ENCODE measurements around the gene HDAC9. TPM values are rescaled to one million over a fixed set of nuclear protein-coding genes. Genes with fewer than 3 reads are reported as not detected.

The HDAC9 gene
- total RNA-seq, 1 experiment from 2014 or later = 7.7 TPM

DNA sequence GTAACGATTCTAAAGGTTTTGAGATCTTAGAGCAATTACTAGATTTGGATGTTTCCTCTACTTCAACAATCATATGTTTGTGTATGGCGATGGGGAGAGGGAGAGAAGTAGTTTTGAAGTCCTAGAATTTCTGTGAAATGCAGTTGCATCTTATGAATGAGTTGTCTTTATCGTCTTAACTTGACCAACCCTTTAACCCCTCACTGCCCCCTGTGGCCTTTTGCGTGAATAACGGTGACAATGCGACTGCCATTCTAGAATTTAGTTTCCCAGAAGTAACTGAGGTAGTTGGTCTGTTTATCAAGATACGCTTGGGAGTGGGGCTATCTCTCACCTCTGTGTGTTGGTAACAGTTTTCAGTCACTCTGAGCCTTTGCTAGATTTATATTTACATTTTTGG lies 204.6 kb downstream of the HDAC9 start:
- Histone ChIP-seq H4K5ac (ENCODE audit: insufficient read length, low read depth, low read length) (no peak overlapping the region), H3K23me2 (ENCODE audit: insufficient read length, low read depth, low read length, poor library complexity, severe bottlenecking) (no peaks in the 10 kb centered on the region), H3K27me3 (ENCODE audit: insufficient read depth, low read length) (no peaks in the 10 kb centered on the region), H2BK5ac (ENCODE audit: insufficient read length, low read length) (no peak overlapping the region), H4K91ac (ENCODE audit: insufficient read length, low read depth, low read length) (no peak overlapping the region), H2AFZ (ENCODE audit: low read length) (no peak overlapping the region), H3K27ac (ENCODE audit: insufficient read length, low read depth, low read length) (no peak overlapping the region), H2BK12ac (ENCODE audit: insufficient read length, low read depth, low read length) (no peak overlapping the region), H2BK20ac (ENCODE audit: low read depth, low read length, poor library complexity, severe bottlenecking) (no peak overlapping the region), H3K9me3 (ENCODE audit: control insufficient read depth, low read depth, low read length) (no peaks in the 10 kb centered on the region), H4K20me1 (ENCODE audit: control insufficient read depth, insufficient read depth, insufficient read length) (no peaks in the 10 kb centered on the region), H3T11ph (ENCODE audit: low read length) (no peak overlapping the region), H3K79me2 (ENCODE audit: insufficient read depth, low read length) (no peaks in the 10 kb centered on the region), H3K9ac (ENCODE audit: extremely low read depth, insufficient read length, low read length) (no peak overlapping the region), H2AK5ac (ENCODE audit: insufficient read length, low read length) (no peak overlapping the region), H2BK120ac (ENCODE audit: low read depth, low read length, poor library complexity, severe bottlenecking) (no peak overlapping the region), H3K4me2 (ENCODE audit: insufficient read depth, insufficient read length, low read length) (no peak overlapping the region), H3K4me1 (ENCODE audit: insufficient read depth, low read length) (no peaks in the 10 kb centered on the region), H4K8ac (replicated peaks; ENCODE audit: insufficient read length, low read depth, low read length) (no peak overlapping the region), H3K56ac (ENCODE audit: insufficient read length, low read depth, low read length) (no peak overlapping the region), H2BK15ac (ENCODE audit: low read depth, low read length) (no peak overlapping the region), H3K4ac (ENCODE audit: low read depth, low read length) (no peak overlapping the region), H3K79me1 (ENCODE audit: insufficient read depth, low read depth, low read length, poor library complexity, severe bottlenecking) (no peaks in the 10 kb centered on the region), H3K18ac (ENCODE audit: insufficient read length, low read depth, low read length) (no peak overlapping the region), H3K14ac (ENCODE audit: insufficient read depth, low read length) (no peak overlapping the region), H3K23ac (ENCODE audit: insufficient read length, low read depth, low read length) (no peak overlapping the region)
- Mint-ChIP-seq H3K4me3 (no peak overlapping the region), H3K4me1 (no peaks in the 10 kb centered on the region), H3K36me3 (ENCODE audit: insufficient read depth in 1 of 3, low read depth in 3 of 3) (no peaks in the 10 kb centered on the region), H3K27ac (no peak overlapping the region), H3K9me3 (no peaks in the 10 kb centered on the region), H3K27me3 (ENCODE audit: low read depth) (no peaks in the 10 kb centered on the region)
- peak; percentile 54 for DNase-seq
- no CpG with 5 or more reads among the region's 7 CpGs for WGBS (ENCODE audit: extremely low coverage, insufficient read length, low lambda C conversion rate)
- TF ChIP-seq, protein P1, sequence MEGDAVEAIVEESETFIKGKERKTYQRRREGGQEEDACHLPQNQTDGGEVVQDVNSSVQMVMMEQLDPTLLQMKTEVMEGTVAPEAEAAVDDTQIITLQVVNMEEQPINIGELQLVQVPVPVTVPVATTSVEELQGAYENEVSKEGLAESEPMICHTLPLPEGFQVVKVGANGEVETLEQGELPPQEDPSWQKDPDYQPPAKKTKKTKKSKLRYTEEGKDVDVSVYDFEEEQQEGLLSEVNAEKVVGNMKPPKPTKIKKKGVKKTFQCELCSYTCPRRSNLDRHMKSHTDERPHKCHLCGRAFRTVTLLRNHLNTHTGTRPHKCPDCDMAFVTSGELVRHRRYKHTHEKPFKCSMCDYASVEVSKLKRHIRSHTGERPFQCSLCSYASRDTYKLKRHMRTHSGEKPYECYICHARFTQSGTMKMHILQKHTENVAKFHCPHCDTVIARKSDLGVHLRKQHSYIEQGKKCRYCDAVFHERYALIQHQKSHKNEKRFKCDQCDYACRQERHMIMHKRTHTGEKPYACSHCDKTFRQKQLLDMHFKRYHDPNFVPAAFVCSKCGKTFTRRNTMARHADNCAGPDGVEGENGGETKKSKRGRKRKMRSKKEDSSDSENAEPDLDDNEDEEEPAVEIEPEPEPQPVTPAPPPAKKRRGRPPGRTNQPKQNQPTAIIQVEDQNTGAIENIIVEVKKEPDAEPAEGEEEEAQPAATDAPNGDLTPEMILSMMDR (conservative IDR thresholded peaks at IDR 0.05) = peak; percentile 63

Measured in H9 (cell line).